Measurements from ENCODE around the gene SVBP.

- no peak for TF ChIP-seq POLR2AphosphoS5 (IDR thresholded peaks at IDR 0.05; ENCODE audit: low read depth, low read length)
- no peak for TF ChIP-seq POLR2A (IDR thresholded peaks at IDR 0.05; ENCODE audit: low read depth, low read length)
- TF ChIP-seq POU2F2 (IDR thresholded peaks at IDR 0.05; ENCODE audit: low read depth, low read length), result no peak
Measured at GRCh38 chr1:42817976-42818375, 779 bp upstream of the SVBP start.

All from GM12891 (cell line).